ENCODE data around the gene FTO. TPM values are rescaled to one million over a fixed set of nuclear protein-coding genes. Genes with fewer than 3 reads are reported as not detected.

FTO gene
- total RNA-seq, 4 donors from 2014 or later, result 21.3 to 50.5 (median 40.8) TPM

GRCh38 chr16:54094641-54095040, 390.7 kb downstream of the FTO start:
- no peaks in the 10 kb centered on the region for H3K4me1 ChIP-seq
- H3K4me3 ChIP-seq, result no peak overlapping the region
- H3K27me3 ChIP-seq, result no peaks in the 10 kb centered on the region
- in situ Hi-C loops (cut with MboI; ENCODE audit: low pct_ligation_motif_present in 1 of 4, low pct_unique_long_range_greater_than_20kb in 1 of 4, low sequenced_read_pairs in 3 of 4), result no loop called here
- TF ChIP-seq, protein P1, sequence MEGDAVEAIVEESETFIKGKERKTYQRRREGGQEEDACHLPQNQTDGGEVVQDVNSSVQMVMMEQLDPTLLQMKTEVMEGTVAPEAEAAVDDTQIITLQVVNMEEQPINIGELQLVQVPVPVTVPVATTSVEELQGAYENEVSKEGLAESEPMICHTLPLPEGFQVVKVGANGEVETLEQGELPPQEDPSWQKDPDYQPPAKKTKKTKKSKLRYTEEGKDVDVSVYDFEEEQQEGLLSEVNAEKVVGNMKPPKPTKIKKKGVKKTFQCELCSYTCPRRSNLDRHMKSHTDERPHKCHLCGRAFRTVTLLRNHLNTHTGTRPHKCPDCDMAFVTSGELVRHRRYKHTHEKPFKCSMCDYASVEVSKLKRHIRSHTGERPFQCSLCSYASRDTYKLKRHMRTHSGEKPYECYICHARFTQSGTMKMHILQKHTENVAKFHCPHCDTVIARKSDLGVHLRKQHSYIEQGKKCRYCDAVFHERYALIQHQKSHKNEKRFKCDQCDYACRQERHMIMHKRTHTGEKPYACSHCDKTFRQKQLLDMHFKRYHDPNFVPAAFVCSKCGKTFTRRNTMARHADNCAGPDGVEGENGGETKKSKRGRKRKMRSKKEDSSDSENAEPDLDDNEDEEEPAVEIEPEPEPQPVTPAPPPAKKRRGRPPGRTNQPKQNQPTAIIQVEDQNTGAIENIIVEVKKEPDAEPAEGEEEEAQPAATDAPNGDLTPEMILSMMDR (IDR thresholded peaks at IDR 0.05), result no peak
- TF ChIP-seq EP300 (IDR thresholded peaks at IDR 0.05; ENCODE audit: low read depth), result no peak
- TF ChIP-seq POLR2A (IDR thresholded peaks at IDR 0.05), result no peak
- no peak for TF ChIP-seq POLR2AphosphoS5 (IDR thresholded peaks at IDR 0.05)
- intact Hi-C loops (cut with DNase I; ENCODE audit: low total_unique reads), result no loop called here
- no peaks in the 10 kb centered on the region for H3K36me3 ChIP-seq
- no peak overlapping the region for H3K27ac ChIP-seq
- WGBS, 2 donors (ENCODE audit: low coverage in 1 of 2), result 96% methylated on average over 10 of the region's 10 CpGs
- H3K9me3 ChIP-seq, result no peaks in the 10 kb centered on the region
- no peak for DNase-seq

- 100% methylated on average over 1 to 2 of the region's 2 CpGs for WGBS, 2 donors (ENCODE audit: low coverage in 1 of 2)
- H3K27me3 ChIP-seq, result no peaks in the 10 kb centered on the region
- H3K4me1 ChIP-seq, result no peaks in the 10 kb centered on the region
- H3K9me3 ChIP-seq, result no peaks in the 10 kb centered on the region
- no peak for TF ChIP-seq POLR2AphosphoS5 (IDR thresholded peaks at IDR 0.05)
- no peak for TF ChIP-seq POLR2A (IDR thresholded peaks at IDR 0.05)
- TF ChIP-seq, protein P1 (IDR thresholded peaks at IDR 0.05), result no peak
- no peak for TF ChIP-seq EP300 (IDR thresholded peaks at IDR 0.05; ENCODE audit: low read depth)
- intact Hi-C loops (cut with DNase I; ENCODE audit: low total_unique reads), result no loop called here
- H3K36me3 ChIP-seq, result no peaks in the 10 kb centered on the region
- DNase-seq, result no peak
- H3K27ac ChIP-seq, result no peak overlapping the region
- in situ Hi-C loops (cut with MboI; ENCODE audit: low pct_ligation_motif_present in 1 of 4, low pct_unique_long_range_greater_than_20kb in 1 of 4, low sequenced_read_pairs in 3 of 4), result no loop called here
- no peak overlapping the region for H3K4me3 ChIP-seq
Measured at GRCh38 chr16:54096607-54097006, 392.7 kb downstream of the FTO start.

GRCh38 chr16:54097774-54098173, 393.8 kb downstream of the FTO start:
- Histone ChIP-seq H3K4me3 (no peak overlapping the region), H3K9me3 (no peaks in the 10 kb centered on the region), H3K27ac (no peak overlapping the region), H3K4me1 (no peaks in the 10 kb centered on the region), H3K36me3 (no peaks in the 10 kb centered on the region), H3K27me3 (no peaks in the 10 kb centered on the region)
- no peak for DNase-seq
- no peak for TF ChIP-seq POLR2A (IDR thresholded peaks at IDR 0.05)
- TF ChIP-seq EP300 (IDR thresholded peaks at IDR 0.05; ENCODE audit: low read depth), result no peak
- no peak for TF ChIP-seq POLR2AphosphoS5 (IDR thresholded peaks at IDR 0.05)
- TF ChIP-seq, protein P1 (IDR thresholded peaks at IDR 0.05), result no peak
- intact Hi-C loops (cut with DNase I; ENCODE audit: low total_unique reads) (no loop called here), in situ Hi-C loops (cut with MboI; ENCODE audit: low pct_ligation_motif_present in 1 of 4, low pct_unique_long_range_greater_than_20kb in 1 of 4, low sequenced_read_pairs in 3 of 4) (no loop called here)
- 56 to 97% methylated on average over 2 to 3 of the region's 3 CpGs for WGBS, 2 donors (ENCODE audit: low coverage in 1 of 2)

- Histone ChIP-seq H3K4me3 (no peak overlapping the region), H3K36me3 (no peaks in the 10 kb centered on the region), H3K27me3 (no peaks in the 10 kb centered on the region), H3K9me3 (no peaks in the 10 kb centered on the region), H3K27ac (no peak overlapping the region), H3K4me1 (no peaks in the 10 kb centered on the region)
- DNase-seq, result no peak
- WGBS, 2 donors (ENCODE audit: low coverage in 1 of 2), result 55 to 71% methylated on average over 1 to 2 of the region's 2 CpGs
- in situ Hi-C loops (cut with MboI; ENCODE audit: low pct_ligation_motif_present in 1 of 4, low pct_unique_long_range_greater_than_20kb in 1 of 4, low sequenced_read_pairs in 3 of 4) (no loop called here), intact Hi-C loops (cut with DNase I; ENCODE audit: low total_unique reads) (no loop called here)
- no peak for TF ChIP-seq POLR2AphosphoS5 (IDR thresholded peaks at IDR 0.05)
- TF ChIP-seq, protein P1 (IDR thresholded peaks at IDR 0.05), result no peak
- TF ChIP-seq EP300 (IDR thresholded peaks at IDR 0.05; ENCODE audit: low read depth), result no peak
- TF ChIP-seq POLR2A (IDR thresholded peaks at IDR 0.05), result no peak
Measured at GRCh38 chr16:54098247-54098646, 394.3 kb downstream of the FTO start.
